PFSK-1 (cell line): ENCODE data around the gene ERI3.

Source experiments
- FOXP2 ChIP-seq: optimal IDR thresholded peaks from 2 replicates; pipeline ENCODE3; 2011; ENCODE audit warnings: borderline replicate concordance, control low read depth, inconsistent platforms; ENCODE audit not compliant: insufficient read depth; ENCODE audit errors: extremely low read length, extremely low read depth
- POLR2AphosphoS5 ChIP-seq: IDR thresholded peaks from 2 replicates; pipeline ENCODE4 v1.6.1; 2012; ENCODE audit warnings: low read depth, mild to moderate bottlenecking, control low read depth, low read length, moderate library complexity
- SIN3A ChIP-seq: IDR thresholded peaks from 2 replicates; pipeline ENCODE4 v1.6.1; 2012; ENCODE audit warnings: mild to moderate bottlenecking, low read length, moderate library complexity, borderline replicate concordance; ENCODE audit not compliant: insufficient read depth
- TAF1 ChIP-seq: IDR thresholded peaks from 2 replicates; pipeline ENCODE4 v1.6.1; 2012; ENCODE audit warnings: low read length, control low read depth, borderline replicate concordance; ENCODE audit not compliant: insufficient read depth
- TF ChIP-seq, protein P1 (sequence below), 2 experiments: IDR thresholded peaks; 2 replicates each; pipeline versions ENCODE4 v1.6.1 to v1.8.0; 2011 to 2012; ENCODE audit warnings: low read depth in 2 of 2, low read length in 2 of 2, control low read depth in 1 of 2, inconsistent platforms in 1 of 2, mild to moderate bottlenecking in 1 of 2, moderate library complexity in 1 of 2; ENCODE audit not compliant: insufficient read depth in 1 of 2

ERI3 gene

GRCh38 chr1:44323947-44324346 is 31.1 kb downstream of the ERI3 start:
- TF ChIP-seq SIN3A = no peak
- TF ChIP-seq TAF1 = no peak
- TF ChIP-seq FOXP2 = no peak
- TF ChIP-seq, protein P1, sequence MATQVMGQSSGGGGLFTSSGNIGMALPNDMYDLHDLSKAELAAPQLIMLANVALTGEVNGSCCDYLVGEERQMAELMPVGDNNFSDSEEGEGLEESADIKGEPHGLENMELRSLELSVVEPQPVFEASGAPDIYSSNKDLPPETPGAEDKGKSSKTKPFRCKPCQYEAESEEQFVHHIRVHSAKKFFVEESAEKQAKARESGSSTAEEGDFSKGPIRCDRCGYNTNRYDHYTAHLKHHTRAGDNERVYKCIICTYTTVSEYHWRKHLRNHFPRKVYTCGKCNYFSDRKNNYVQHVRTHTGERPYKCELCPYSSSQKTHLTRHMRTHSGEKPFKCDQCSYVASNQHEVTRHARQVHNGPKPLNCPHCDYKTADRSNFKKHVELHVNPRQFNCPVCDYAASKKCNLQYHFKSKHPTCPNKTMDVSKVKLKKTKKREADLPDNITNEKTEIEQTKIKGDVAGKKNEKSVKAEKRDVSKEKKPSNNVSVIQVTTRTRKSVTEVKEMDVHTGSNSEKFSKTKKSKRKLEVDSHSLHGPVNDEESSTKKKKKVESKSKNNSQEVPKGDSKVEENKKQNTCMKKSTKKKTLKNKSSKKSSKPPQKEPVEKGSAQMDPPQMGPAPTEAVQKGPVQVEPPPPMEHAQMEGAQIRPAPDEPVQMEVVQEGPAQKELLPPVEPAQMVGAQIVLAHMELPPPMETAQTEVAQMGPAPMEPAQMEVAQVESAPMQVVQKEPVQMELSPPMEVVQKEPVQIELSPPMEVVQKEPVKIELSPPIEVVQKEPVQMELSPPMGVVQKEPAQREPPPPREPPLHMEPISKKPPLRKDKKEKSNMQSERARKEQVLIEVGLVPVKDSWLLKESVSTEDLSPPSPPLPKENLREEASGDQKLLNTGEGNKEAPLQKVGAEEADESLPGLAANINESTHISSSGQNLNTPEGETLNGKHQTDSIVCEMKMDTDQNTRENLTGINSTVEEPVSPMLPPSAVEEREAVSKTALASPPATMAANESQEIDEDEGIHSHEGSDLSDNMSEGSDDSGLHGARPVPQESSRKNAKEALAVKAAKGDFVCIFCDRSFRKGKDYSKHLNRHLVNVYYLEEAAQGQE (IDR thresholded peaks at IDR 0.05; ENCODE audit: insufficient read depth in 1 of 2, low read depth in 2 of 2, low read length in 2 of 2) = no peak
- no peak for TF ChIP-seq POLR2AphosphoS5

DNA sequence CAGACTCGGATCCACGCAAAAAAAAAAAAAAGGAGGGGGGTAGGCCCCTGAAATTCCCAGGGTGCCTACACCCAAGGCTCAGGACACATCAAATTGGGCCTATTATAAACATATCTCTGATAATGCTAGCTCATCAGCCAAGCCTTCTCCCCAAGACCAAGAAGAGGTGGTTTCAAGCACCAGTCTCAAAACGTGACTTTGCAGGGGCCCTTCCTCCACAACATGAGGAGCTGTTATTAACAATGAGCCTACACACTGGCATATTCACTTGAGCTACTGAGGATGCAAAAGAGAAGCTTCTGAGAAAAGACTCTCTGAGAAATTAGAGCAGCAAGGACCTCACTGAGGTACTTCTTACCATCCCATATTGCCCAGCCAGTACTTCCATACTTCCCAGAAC is 32.7 kb downstream of the ERI3 start:
- no peak for TF ChIP-seq SIN3A

- TF ChIP-seq SIN3A (no peak), POLR2AphosphoS5 (no peak), FOXP2 (no peak), TAF1 (no peak)
- TF ChIP-seq, protein P1 (IDR thresholded peaks at IDR 0.05; ENCODE audit: insufficient read depth in 1 of 2, low read depth in 2 of 2, low read length in 2 of 2) = no peak
Observed at GRCh38 chr1:44321466-44321865, 33.6 kb downstream of the ERI3 start.

DNA sequence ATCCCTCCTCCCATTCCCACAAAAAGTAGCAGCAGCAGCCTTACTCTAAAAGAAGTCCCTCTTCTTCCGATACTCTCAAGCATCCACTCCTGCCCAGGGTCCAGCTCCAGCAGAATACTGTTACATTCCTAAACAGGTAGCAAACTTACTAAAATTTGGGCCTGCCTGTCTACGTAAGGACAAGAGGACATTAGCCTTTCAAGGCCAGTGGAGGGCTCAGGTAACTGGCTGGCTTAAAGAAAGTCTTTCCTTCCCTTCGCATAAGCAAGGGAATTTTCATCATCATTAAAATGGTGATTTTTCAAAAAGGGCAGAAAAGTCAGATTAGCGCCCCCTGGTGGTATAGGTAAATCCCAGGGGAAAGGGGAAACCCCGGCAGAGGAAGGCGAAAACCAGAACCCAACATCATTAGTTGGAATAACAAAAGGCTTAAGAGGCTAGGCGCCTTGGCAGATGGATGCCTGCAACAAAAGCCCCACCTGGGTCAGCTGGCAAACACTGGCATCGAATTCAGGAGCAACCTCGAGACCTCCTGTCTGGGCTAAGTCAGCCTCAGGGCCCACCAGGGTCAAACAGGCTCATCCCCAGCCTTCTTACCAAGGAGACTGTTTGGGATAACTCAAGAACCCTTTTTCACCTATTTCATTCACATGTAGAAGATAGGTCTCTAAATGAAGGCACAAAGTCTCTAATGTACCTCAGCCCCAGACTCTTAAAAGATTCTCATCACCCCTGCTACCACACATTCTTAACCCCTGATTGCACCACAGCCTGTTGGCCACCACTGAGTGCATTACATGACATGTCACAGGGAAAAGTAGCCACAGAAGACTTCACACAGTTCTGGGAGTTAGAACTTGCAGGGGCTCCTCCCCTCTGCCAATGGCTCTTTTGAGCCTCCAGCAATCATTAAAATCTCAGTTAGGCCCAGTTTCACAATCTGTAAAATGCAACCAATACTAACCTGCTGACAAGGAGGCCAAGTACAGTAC is 36.7 kb downstream of the ERI3 start:
- TF ChIP-seq POLR2AphosphoS5 (no peak), FOXP2 (no peak), SIN3A (no peak), TAF1 (no peak)
- TF ChIP-seq, protein P1 (IDR thresholded peaks at IDR 0.05; ENCODE audit: insufficient read depth in 1 of 2, low read depth in 2 of 2, low read length in 2 of 2) = no peak

DNA sequence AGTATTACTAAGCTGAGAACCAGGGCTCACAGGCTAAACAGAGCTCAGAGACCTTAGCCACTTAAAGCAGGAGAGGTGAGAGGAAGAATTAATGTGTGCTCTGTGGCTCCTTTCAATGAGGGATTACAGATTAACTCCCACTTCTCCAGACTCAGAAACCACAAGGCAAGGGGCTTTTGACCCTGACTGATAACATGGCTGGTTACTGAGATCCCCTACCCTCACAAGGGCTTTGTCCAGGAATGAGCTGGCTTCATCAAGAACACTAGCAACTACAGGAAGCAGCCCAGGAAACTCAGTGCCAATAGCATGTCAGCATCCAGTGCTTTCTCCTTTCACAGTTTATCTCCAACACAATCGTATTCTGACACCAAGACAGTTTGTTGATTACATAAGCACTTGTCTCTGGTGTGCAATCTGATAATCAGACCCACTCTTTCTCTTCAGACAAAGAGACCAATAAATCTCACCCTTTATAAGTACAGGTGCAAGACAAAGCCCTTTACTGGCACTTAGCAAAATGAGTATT is 38.8 kb downstream of the ERI3 start:
- TF ChIP-seq FOXP2 = no peak
- TF ChIP-seq SIN3A = no peak
- no peak for TF ChIP-seq POLR2AphosphoS5
- no peak for TF ChIP-seq TAF1
- TF ChIP-seq, protein P1 (IDR thresholded peaks at IDR 0.05; ENCODE audit: insufficient read depth in 1 of 2, low read depth in 2 of 2, low read length in 2 of 2) = no peak
